Measurements from ENCODE around the gene CACNA1D. TPM values are rescaled to one million over a fixed set of nuclear protein-coding genes. Genes with fewer than 3 reads are reported as not detected.

CACNA1D gene
- total RNA-seq, 8 experiments from 2014 or later: 1.2 to 15.3 (median 5.9) TPM

- peak in 6 of 8 experiments; percentile 49 to 87 (median 86) for ATAC-seq (replicated peaks in 6 of 8)
- in situ Hi-C loops (cut with MboI; ENCODE audit: low pct_unique_long_range_greater_than_20kb in 2 of 9, low sequenced_read_pairs in 9 of 9, unreplicated experiment in 9 of 9): no loop called here
- 20 to 96% (median 76%) methylated on average over 1 to 8 of the region's 12 CpGs for WGBS, 10 experiments
- H3K4me3 ChIP-seq: no peak overlapping the region
- no peak overlapping the region for H3K27ac ChIP-seq
- H3K4me1 ChIP-seq (replicated peaks in 1 of 2): peaks cover 0 to 6% of the 10 kb centered on the region in 2 donors
Measured at GRCh38 chr3:53795789-53796560, 301.6 kb downstream of the CACNA1D start.

DNA sequence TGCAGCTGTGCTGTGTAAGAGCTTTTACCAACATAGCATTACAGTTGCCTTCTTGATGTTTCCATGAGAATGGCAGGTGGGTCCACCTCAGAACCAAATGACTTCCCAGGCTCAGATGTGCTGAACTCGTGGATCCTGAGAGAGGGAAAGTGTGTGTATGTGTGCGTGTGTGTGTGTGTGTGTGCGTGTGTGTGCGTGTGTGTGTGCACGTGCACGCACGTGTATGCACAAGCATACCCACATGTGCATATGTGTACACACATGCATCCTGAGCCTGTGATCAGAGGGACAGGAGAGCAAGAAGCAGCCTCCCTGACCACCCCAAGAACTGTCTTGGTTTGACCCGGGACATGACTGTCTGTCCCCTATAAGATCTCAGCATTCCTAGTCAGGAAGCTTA is 303.7 kb downstream of the CACNA1D start:
- Histone ChIP-seq H3K4me1 (replicated peaks in 1 of 2) (peaks cover 0 to 6% of the 10 kb centered on the region in 2 donors), H3K27ac (no peak overlapping the region), H3K4me3 (no peak overlapping the region)
- ATAC-seq (replicated peaks in 6 of 8): no peak
- in situ Hi-C loops (cut with MboI; ENCODE audit: low pct_unique_long_range_greater_than_20kb in 2 of 9, low sequenced_read_pairs in 9 of 9, unreplicated experiment in 9 of 9): no loop called here
- WGBS, 10 experiments: 43 to 100% (median 67%) methylated on average over 1 to 5 of the region's 8 CpGs; no CpG with 5 or more reads in 5 of the 10 experiments

GRCh38 chr3:53799338-53799865 is 305.0 kb downstream of the CACNA1D start:
- H3K4me3 ChIP-seq: no peak overlapping the region
- no peak for ATAC-seq (replicated peaks in 6 of 8)
- H3K4me1 ChIP-seq (replicated peaks in 1 of 2): peaks cover 1 to 6% of the 10 kb centered on the region in 2 donors
- in situ Hi-C loops (cut with MboI; ENCODE audit: low pct_unique_long_range_greater_than_20kb in 2 of 9, low sequenced_read_pairs in 9 of 9, unreplicated experiment in 9 of 9): no loop called here
- H3K27ac ChIP-seq: no peak overlapping the region
- 64 to 100% (median 94%) methylated on average over 1 to 9 of the region's 12 CpGs; no CpG with 5 or more reads in 3 of the 10 experiments for WGBS, 10 experiments

- peak in 1 of 8 experiments; percentile 16 for ATAC-seq (replicated peaks in 6 of 8)
- in situ Hi-C loops (cut with MboI; ENCODE audit: low pct_unique_long_range_greater_than_20kb in 2 of 9, low sequenced_read_pairs in 9 of 9, unreplicated experiment in 9 of 9): no loop called here
- WGBS, 10 experiments: 29 to 90% (median 80%) methylated on average over 1 to 8 of the region's 16 CpGs; no CpG with 5 or more reads in 2 of the 10 experiments
- Histone ChIP-seq H3K27ac (no peak overlapping the region), H3K4me1 (replicated peaks in 1 of 2) (peaks cover 6 to 10% of the 10 kb centered on the region in 2 donors), H3K4me3 (no peak overlapping the region)
Measured at GRCh38 chr3:53800041-53800906, 305.9 kb downstream of the CACNA1D start.

GRCh38 chr3:53801319-53801718 is 306.9 kb downstream of the CACNA1D start:
- Histone ChIP-seq H3K4me3 (no peak overlapping the region), H3K27ac (no peak overlapping the region), H3K4me1 (replicated peaks in 1 of 2) (peaks cover 6 to 10% of the 10 kb centered on the region in 2 donors)
- in situ Hi-C loops (cut with MboI; ENCODE audit: low pct_unique_long_range_greater_than_20kb in 2 of 9, low sequenced_read_pairs in 9 of 9, unreplicated experiment in 9 of 9): no loop called here
- ATAC-seq (replicated peaks in 6 of 8): no peak
- 50 to 100% (median 85%) methylated on average over 1 to 5 of the region's 9 CpGs; no CpG with 5 or more reads in 4 of the 10 experiments for WGBS, 10 experiments

- Histone ChIP-seq H3K4me1 (replicated peaks in 1 of 2) (peaks cover 2 to 10% of the 10 kb centered on the region in 2 donors), H3K27ac (no peak overlapping the region), H3K4me3 (no peak overlapping the region)
- no peak for ATAC-seq (replicated peaks in 6 of 8)
- in situ Hi-C loops (cut with MboI; ENCODE audit: low pct_unique_long_range_greater_than_20kb in 2 of 9, low sequenced_read_pairs in 9 of 9, unreplicated experiment in 9 of 9): no loop called here
- WGBS, 10 experiments: 44 to 92% (median 82%) methylated on average over 1 to 8 of the region's 8 CpGs; no CpG with 5 or more reads in 1 of the 10 experiments
Measured at GRCh38 chr3:53802256-53802880, 308.0 kb downstream of the CACNA1D start.

- H3K4me1 ChIP-seq (replicated peaks in 1 of 2): peaks cover 2 to 10% of the 10 kb centered on the region in 2 donors
- in situ Hi-C loops (cut with MboI; ENCODE audit: low pct_unique_long_range_greater_than_20kb in 2 of 9, low sequenced_read_pairs in 9 of 9, unreplicated experiment in 9 of 9): no loop called here
- ATAC-seq (replicated peaks in 6 of 8): no peak
Measured at GRCh38 chr3:53803124-53803815, 308.9 kb downstream of the CACNA1D start.

GRCh38 chr3:53803816-53804695 is 309.6 kb downstream of the CACNA1D start:
- in situ Hi-C loops (cut with MboI; ENCODE audit: low pct_unique_long_range_greater_than_20kb in 2 of 9, low sequenced_read_pairs in 9 of 9, unreplicated experiment in 9 of 9): no loop called here
- H3K4me1 ChIP-seq (replicated peaks in 1 of 2): peaks cover 2 to 10% of the 10 kb centered on the region in 2 donors
- H3K27ac ChIP-seq: no peak overlapping the region
- no peak overlapping the region for H3K4me3 ChIP-seq
- no peak for ATAC-seq (replicated peaks in 6 of 8)
- 8 to 100% (median 78%) methylated on average over 1 to 4 of the region's 20 CpGs; no CpG with 5 or more reads in 2 of the 10 experiments for WGBS, 10 experiments

More at GRCh38 chr3:53803124-53803815, 308.9 kb downstream of the CACNA1D start:
- no peak overlapping the region for H3K27ac ChIP-seq
- no peak overlapping the region for H3K4me3 ChIP-seq
- 60 to 93% (median 86%) methylated on average over 1 to 7 of the region's 18 CpGs; no CpG with 5 or more reads in 4 of the 10 experiments for WGBS, 10 experiments

DNA sequence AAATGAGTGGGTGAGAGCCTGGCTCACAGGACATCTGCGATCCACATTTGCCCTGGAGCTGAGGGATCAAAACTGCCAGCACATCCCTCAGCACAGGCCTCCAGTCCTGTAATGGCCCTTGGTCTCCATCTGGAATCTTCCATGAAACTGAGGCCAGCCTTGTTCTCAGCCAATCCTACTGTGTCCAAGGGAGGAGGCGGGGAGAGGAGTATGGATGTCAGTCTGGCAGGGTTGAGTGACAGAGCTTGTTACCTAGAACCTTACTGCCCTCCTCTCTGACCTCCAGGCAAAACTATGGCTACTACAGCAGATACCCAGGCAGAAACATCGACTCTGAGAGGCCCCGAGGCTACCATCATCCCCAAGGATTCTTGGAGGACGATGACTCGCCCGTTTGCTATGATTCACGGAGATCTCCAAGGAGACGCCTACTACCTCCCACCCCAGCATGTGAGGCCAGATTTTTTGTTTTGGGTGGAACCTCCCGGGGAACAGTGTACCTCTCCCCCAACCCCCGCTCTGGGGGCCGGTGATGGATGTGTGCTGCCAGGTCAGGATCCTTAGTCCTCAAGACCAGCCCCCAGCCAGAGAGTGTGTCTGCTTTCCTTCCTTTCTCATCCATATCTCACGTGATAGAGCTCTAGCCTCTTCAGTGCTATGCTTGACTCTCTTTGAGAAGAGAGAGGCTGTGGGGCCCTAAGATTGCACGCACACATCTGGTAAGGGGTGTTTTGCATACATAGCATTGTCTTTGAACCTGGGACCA is 310.5 kb downstream of the CACNA1D start:
- Histone ChIP-seq H3K4me1 (replicated peaks in 1 of 2) (peaks cover 2 to 10% of the 10 kb centered on the region in 2 donors), H3K27ac (no peak overlapping the region), H3K4me3 (no peak overlapping the region)
- WGBS, 10 experiments: 60 to 100% (median 64%) methylated on average over 1 to 5 of the region's 14 CpGs; no CpG with 5 or more reads in 5 of the 10 experiments
- in situ Hi-C loops (cut with MboI; ENCODE audit: low pct_unique_long_range_greater_than_20kb in 2 of 9, low sequenced_read_pairs in 9 of 9, unreplicated experiment in 9 of 9): no loop called here
- ATAC-seq (replicated peaks in 6 of 8): peak; percentile 68 to 83 (median 73)

DNA sequence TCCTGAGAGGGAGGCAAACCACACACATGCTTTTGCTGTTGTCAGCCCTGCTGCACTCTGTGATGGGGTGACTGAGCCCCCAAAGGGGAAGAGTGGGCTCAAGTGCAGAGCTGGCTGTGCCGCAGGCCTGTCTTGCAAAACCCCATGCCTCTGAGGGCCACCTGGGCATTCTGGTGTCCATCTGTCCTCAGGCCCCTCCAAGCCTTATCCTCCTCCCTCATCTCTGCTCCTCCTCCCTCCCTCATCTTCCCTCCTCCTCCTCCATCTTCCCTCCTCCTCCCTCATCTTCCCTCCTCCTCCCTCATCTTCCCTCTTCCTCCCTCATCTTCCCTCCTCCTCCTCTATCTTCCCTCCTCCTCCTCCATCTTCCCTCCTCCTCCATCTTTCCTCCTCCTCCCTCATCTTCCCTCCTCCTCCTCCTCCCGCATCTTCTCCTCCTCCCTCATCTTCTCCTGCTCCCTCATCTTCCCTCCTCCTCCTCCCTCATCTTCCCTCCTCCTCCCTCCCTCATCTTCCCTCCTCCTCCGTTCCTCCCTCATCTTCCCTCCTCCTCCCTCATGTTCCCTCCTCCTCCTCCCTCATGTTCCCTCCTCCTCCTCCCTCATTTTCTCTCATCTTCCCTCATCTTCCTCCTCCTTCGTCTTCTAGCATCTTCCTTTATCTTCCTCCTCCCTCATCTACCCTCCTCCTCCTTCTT is 311.2 kb downstream of the CACNA1D start:
- no peak for ATAC-seq (replicated peaks in 6 of 8)
- in situ Hi-C loops (cut with MboI; ENCODE audit: low pct_unique_long_range_greater_than_20kb in 2 of 9, low sequenced_read_pairs in 9 of 9, unreplicated experiment in 9 of 9): no loop called here
- peaks cover 0 to 10% of the 10 kb centered on the region in 2 donors for H3K4me1 ChIP-seq (replicated peaks in 1 of 2)
- no peak overlapping the region for H3K4me3 ChIP-seq
- WGBS, 10 experiments: no CpG with 5 or more reads among the region's 4 CpGs
- no peak overlapping the region for H3K27ac ChIP-seq

All from motor neuron (in vitro differentiated cells).